Renal cortex interstitium (tissue), 11 donors: Measurements from ENCODE around the gene RFX1. TPM values are rescaled to one million over a fixed set of nuclear protein-coding genes. Genes with fewer than 3 reads are reported as not detected.
"Not testable (repeated sequence)": the region's sequence is repeated elsewhere in the genome, so short reads cannot be mapped to it uniquely, and the experiment has no call there.

Source experiments
- DNase-seq, 11 donors: peaks; one replicate each; pipeline ENCODE4 v3.0.0-alpha.2; 2013; ENCODE audit warnings: low read depth in 9 of 11, low spot score in 4 of 11; ENCODE audit errors: extremely low read depth in 1 of 11
- polyA plus RNA-seq, 3 donors: library from polyadenylated mRNA; unstranded; fragments of 120-200 nt; gene quantifications; one replicate each; pipeline ENCODE4 v1.2.1, GENCODE V29; 2013; ENCODE audit not compliant: insufficient read length in 3 of 3

The RFX1 gene
- polyA plus RNA-seq, 3 donors, result 9.1 to 17.7 (median 14.8) TPM

DNA sequence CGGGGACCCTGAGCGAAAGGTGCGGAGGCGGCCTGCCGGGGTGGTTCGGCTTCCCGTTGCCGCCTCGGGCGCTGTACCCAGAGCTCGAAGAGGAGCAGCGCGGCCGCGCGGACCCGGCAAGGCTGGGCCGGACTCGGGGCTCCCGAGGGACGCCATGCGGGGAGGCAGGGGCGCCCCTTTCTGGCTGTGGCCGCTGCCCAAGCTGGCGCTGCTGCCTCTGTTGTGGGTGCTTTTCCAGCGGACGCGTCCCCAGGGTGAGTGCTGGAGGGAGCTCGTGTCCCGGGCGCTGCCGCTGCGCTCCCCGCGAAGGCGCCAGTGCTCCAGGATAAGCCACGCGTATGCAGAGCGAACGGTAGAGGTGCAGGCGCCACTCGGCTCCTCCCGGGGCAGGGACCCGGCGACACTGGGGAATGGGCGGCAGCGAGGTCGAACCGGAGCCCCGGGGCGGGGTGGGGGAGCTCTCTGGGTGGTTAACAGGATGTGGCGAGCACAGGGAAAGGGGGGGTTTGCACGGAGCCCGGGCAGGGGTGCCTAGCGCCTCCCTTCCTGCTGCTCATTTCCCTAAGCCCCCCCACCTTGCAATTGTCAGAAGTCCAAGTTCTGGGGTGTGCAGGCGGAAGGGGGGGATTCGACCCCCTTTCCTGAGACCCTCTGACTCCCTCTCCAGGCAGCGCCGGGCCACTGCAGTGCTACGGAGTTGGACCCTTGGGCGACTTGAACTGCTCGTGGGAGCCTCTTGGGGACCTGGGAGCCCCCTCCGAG, 25.8 kb upstream of the RFX1 start, which contains the start of gene IL27RA:
IL27RA (plus strand) TSS at position 44 of the 762 bp plus-strand sequence; CDS start at position 155, 111 bp downstream.
- peak in 7 of 11 donors; percentile 44 to 57 (median 51) for DNase-seq

GRCh38 chr19:14030997-14031718, 25.0 kb upstream of the RFX1 start:
- no peak for DNase-seq

DNA sequence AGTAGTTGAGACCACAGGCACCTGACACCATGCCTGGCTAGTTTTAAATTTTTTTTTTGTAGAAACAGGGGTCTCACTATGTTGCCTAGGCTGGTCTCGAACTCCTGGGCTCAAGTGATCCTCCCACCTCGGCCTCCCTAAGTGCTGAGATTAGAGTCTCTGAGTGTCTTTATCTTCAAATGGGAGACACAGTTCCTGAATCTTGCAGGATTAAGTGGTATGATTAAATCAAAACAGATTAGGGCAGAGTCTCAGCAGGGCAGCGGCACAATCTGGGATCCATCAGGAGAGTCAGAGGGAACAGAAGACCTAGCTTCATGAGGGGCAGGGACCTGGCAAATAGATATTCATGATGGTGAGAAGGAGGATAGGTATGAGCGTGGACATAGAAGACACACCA, 22.8 kb upstream of the RFX1 start:
- DNase-seq, result no peak

DNA sequence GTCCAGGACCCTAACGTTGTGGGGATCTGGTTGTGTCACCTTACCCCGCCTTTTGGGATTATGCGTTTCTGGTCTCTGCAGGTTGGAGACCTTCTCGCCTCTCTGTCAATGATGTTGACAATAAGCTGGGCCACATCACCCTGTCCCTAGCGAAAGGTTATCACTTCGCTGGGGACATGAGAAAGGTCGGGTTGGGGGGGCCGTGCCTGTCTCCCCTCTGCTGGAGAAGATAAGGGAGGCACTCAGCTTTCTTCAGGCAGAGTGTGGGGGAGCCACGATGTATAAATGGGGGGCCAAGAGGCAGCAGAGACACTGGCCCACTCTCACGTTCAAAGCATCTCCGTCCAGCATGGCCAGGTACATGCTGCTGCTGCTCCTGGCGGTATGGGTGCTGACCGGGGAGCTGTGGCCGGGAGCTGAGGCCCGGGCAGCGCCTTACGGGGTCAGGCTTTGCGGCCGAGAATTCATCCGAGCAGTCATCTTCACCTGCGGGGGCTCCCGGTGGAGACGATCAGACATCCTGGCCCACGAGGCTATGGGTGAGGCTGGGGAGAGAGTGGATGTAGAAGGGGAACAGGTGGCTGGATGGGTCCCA, 21.8 kb upstream of the RFX1 start, which contains the start of gene RLN3:
RLN3 (plus strand) TSS at position 293 of the 595 bp plus-strand sequence; CDS start at position 350, 57 bp downstream.
- no peak for DNase-seq

DNA sequence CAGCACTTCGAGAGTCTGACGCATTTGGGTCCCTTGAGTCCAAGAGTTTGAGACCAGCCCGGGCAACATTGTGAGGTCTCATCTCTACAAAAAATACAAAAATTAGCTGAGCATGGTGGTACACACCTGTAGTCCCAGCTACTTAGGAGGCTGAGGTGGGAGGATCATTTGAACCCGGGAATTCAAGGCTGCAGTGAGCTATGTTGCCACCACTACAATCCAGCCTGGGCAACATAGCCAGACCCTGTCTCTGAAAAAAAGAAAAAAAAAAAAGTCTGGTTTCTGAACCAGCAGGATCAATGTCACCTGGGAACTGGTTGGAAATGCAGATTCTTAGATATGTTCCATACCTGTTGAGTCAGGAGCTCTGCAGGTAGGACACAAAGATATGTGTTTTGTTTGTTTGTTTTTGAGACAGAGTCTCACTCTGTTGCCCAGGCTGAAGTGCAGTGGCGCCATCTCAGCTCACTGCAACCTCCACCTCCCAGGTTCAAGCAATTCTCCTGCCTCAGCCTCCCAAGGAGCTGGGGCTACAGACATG, 20.6 kb upstream of the RFX1 start:
- DNase-seq, result not testable (repeated sequence)

GRCh38 chr19:14023404-14024235, 17.5 kb upstream of the RFX1 start:
- no peak for DNase-seq

- DNase-seq, result no peak
Measured at GRCh38 chr19:14022469-14022868, 16.3 kb upstream of the RFX1 start.

- no peak for DNase-seq
Measured at GRCh38 chr19:14021474-14021873, 15.4 kb upstream of the RFX1 start.

GRCh38 chr19:14019739-14020138, 13.6 kb upstream of the RFX1 start:
- not testable (repeated sequence) for DNase-seq

DNA sequence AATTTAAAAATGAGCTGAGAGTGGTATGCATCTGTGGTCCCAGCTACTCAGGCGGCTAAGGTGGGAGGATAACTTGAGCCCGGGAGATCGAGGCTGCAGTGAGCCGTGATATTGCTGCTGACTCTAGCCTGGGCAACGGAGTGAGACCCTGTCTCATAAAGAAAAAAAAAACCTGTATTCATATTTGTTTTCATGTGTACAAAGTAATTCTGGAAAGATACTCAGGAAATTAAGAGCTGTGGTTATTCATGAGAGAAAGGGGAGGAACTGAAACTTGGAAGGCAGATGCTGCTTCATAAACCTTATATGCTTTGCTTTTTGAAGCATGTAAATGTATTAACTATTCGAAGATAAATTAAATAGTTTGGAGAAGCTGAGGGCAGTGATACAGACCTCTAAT, 13.0 kb upstream of the RFX1 start:
- DNase-seq, result no peak

- no peak for DNase-seq
Measured at GRCh38 chr19:14015524-14016035, 9.5 kb upstream of the RFX1 start.

GRCh38 chr19:14012378-14012915, 6.3 kb upstream of the RFX1 start:
- no peak for DNase-seq

DNA sequence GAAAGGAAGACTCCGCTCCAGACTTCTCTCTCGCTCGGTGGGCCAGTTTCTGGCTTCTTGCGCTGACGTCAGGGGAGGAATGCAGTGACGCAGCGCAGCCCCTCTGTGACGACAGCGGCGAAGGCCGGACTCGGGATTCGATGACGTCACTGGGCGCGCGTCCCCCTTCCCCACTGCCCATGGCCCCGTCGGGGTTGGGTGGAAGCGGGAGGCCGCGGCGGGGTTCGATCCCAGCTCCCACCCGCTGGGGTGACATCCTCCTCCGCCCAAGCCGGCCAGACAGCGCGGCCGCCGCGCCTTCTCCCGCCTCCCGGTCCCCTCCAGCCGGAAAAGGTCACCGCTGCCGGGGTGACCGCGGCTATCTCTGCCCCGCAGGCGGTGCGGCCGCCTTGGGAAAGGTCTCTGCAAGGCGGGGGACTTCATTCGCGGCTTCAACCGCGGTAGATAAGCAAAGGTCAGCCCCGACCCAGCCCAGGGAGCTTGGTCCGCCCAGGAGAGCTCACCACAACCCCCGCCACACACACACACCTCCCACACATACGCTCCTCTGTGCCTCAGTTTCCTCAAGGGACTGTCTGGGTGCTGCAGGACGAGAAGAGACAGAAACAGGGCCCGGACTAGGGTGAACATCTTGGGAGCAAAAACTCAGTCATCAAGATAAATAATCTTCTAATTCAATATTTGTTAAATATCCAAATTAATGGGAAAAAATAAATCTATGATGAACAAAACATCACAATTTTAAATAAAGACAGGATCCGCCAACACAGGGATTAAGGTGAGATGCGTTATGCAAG, 844 bp upstream of the RFX1 start:
- peak in 3 of 11 donors; percentile 76 to 89 (median 88) for DNase-seq

DNA sequence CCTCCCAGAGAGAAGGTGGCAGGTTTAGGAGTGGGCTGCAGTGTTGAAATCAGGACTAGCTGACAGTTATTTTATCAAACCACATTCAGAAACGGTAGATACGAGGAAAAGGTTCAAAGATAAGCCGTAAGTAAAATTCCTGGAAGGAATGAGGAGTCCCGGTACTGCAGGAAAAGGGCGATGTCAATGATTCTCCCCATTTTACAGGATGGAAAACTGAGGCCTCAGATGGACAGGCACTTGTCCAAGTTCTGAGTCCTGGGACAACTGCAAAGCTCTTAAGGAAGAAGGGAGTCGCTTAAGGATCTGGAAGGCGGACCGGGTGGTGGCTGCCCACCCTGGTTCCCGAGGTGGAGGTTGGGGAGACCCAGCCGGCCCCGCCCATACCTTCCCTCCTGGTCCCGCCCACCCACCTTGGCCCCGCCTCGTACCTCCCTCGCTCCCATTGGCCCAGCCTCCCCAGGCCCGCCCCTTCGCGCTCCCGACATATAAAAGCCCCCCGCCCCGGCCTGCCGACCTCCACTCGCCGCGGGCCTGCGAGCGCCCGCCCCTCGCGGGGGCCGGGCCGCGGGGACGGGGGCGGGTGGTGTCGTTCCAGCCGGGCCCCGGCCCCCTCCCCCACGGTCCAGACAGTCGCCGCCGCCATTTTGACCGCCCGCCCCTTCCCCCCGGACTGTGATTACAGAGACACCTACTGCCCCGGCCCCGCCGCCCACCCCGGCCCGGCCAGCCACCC, 603 bp downstream of the RFX1 start:
- peak; percentile 64 to 89 (median 84) for DNase-seq

- no peak for DNase-seq
Measured at GRCh38 chr19:14004619-14005348, 1.3 kb downstream of the RFX1 start.
